Activated T-cell treated with anti-CD3 and anti-CD28 coated beads, Interleukin-2, amount 50 U/mL, for 72 hours (primary cell): Measurements from ENCODE around the gene MYH15. TPM values are rescaled to one million over a fixed set of nuclear protein-coding genes. Genes with fewer than 3 reads are reported as not detected.

ENCODE experiments used
- ATAC-seq, 2 donors: fragments of 150-1000 bp; cut with Tn5 transposase; replicated peaks in 1 of 2; 2 replicates each; pipeline ENCODE4 v1.10.0; 2021; ENCODE audit warnings: moderate library complexity in 2 of 2, mild to moderate bottlenecking in 1 of 2
- DNase-seq, 2 donors: peaks; one replicate each; pipeline ENCODE4 v3.0.0; 2021 to 2022; ENCODE audit warnings: mixed read lengths in 1 of 2
- H3K27ac Mint-ChIP-seq: one replicate; pipeline ENCODE4 v1.8.0; 2022; ENCODE audit warnings: mild to moderate bottlenecking, moderate library complexity, mixed read lengths
- H3K27me3 Mint-ChIP-seq: one replicate; pipeline ENCODE4 v1.8.0; 2022; ENCODE audit warnings: low read depth, mixed read lengths
- H3K36me3 Mint-ChIP-seq, 2 donors: one replicate each; pipeline ENCODE4 v1.8.0; 2022; ENCODE audit warnings: mixed read lengths in 2 of 2, mild to moderate bottlenecking in 1 of 2; ENCODE audit not compliant: insufficient read depth in 2 of 2
- H3K4me1 Mint-ChIP-seq: one replicate; pipeline ENCODE4 v1.8.0; 2022; ENCODE audit warnings: low read depth, mixed read lengths
- H3K4me3 Mint-ChIP-seq, 2 donors: one replicate each; pipeline ENCODE4 v1.8.0; 2022; ENCODE audit warnings: mild to moderate bottlenecking in 2 of 2, mixed read lengths in 2 of 2, moderate library complexity in 2 of 2
- H3K9me3 Mint-ChIP-seq, 2 donors: one replicate each; pipeline ENCODE4 v1.8.0; 2022; ENCODE audit warnings: mixed read lengths in 2 of 2
- total RNA-seq, 2 donors: library from RNA; stranded (reverse); gene quantifications; one replicate each; pipeline ENCODE4 v1.2.3, GENCODE V29; 2022

Gene MYH15
- total RNA-seq, 2 donors from 2014 or later, result 1.3 to 1.8 TPM

DNA sequence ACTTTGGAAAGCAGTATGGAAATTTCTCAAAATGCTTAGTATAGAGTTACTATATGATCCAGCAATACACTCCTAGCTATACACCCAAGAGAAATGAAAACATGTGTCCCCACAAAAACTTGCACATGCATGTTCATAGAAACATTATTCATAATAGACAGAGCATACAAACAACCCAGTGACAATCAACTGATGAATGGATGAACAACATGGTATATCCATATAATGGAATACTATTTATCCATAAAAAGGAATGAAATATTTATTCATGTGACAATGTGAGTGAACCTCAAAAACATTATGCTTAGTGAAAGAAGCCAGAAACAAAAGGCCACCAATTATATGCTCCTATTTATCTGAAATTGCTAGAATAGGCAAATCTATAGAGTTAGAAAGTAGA is 6.7 kb downstream of the MYH15 start:
- DNase-seq (no peak), ATAC-seq (no peak)
- no peaks in the 10 kb centered on the region for H3K36me3 Mint-ChIP-seq
- H3K9me3 Mint-ChIP-seq, result peaks cover 2 to 3% of the 10 kb centered on the region in 2 donors
- no peaks in the 10 kb centered on the region for H3K4me1 Mint-ChIP-seq
- no peak overlapping the region for H3K27ac Mint-ChIP-seq
- H3K4me3 Mint-ChIP-seq, result no peak overlapping the region
- no peaks in the 10 kb centered on the region for H3K27me3 Mint-ChIP-seq

GRCh38 chr3:108501535-108501934 is 8.9 kb downstream of the MYH15 start:
- ATAC-seq (no peak), DNase-seq (no peak)
- no peaks in the 10 kb centered on the region for H3K4me1 Mint-ChIP-seq
- H3K9me3 Mint-ChIP-seq, result peaks cover 2 to 3% of the 10 kb centered on the region in 2 donors
- H3K27ac Mint-ChIP-seq, result no peak overlapping the region
- H3K27me3 Mint-ChIP-seq, result no peaks in the 10 kb centered on the region
- no peak overlapping the region for H3K4me3 Mint-ChIP-seq
- no peaks in the 10 kb centered on the region for H3K36me3 Mint-ChIP-seq

DNA sequence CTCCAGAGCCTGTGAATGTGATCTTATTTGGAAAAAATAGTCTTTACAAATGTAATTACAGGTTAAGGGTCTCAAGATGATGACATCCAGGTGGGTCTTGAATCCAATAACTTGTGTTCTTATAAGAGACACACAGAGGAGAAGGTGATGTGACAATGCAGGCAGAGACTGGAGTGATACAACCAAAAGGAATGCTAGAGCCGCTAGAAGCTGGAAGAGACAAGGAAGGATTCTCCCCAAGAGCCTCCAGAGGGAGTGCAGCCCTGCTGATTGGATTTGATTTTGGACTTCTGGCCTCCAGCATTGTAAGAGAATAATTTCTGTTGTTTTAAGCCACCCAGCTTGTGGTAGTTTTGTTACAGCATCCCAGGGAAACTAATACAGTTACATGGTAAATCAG is 9.7 kb downstream of the MYH15 start:
- Mint-ChIP-seq H3K9me3 (peaks cover 2 to 3% of the 10 kb centered on the region in 2 donors), H3K27me3 (no peaks in the 10 kb centered on the region), H3K27ac (no peak overlapping the region), H3K4me3 (no peak overlapping the region), H3K4me1 (no peaks in the 10 kb centered on the region), H3K36me3 (no peaks in the 10 kb centered on the region)
- no peak for DNase-seq
- ATAC-seq, result no peak

- Mint-ChIP-seq H3K27ac (no peak overlapping the region), H3K9me3 (peaks cover 2 to 3% of the 10 kb centered on the region in 2 donors), H3K36me3 (no peaks in the 10 kb centered on the region), H3K4me3 (no peak overlapping the region), H3K27me3 (no peaks in the 10 kb centered on the region), H3K4me1 (no peaks in the 10 kb centered on the region)
- ATAC-seq (no peak), DNase-seq (no peak)
These were observed 13.1 kb downstream of the MYH15 start for GRCh38 chr3:108497271-108497670.

DNA sequence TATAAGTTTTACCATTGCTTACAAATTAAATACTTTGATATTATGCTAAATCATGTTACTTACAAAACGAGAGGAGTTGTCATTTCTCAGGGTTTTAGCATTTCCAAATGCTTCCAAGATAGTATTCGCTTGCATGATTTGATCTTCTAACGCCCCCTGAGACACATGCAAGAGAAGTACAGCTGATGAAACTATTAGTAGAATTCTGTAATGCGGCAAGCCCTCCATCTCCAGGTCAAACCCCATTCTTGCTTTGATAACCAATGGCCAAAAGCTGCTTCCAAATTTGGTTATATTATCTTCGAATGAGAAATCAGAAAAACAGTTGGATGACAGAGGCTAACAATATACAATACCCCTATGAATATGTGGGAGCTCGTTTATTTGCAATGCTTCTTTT is 14.7 kb downstream of the MYH15 start:
- H3K27ac Mint-ChIP-seq, result no peak overlapping the region
- peaks cover 9% of the 10 kb centered on the region for H3K27me3 Mint-ChIP-seq
- H3K4me3 Mint-ChIP-seq, result no peak overlapping the region
- DNase-seq (no peak), ATAC-seq (no peak)
- H3K4me1 Mint-ChIP-seq, result no peaks in the 10 kb centered on the region
- peaks cover 2 to 3% of the 10 kb centered on the region in 2 donors for H3K9me3 Mint-ChIP-seq
- no peaks in the 10 kb centered on the region for H3K36me3 Mint-ChIP-seq

GRCh38 chr3:108494906-108495531 is 15.4 kb downstream of the MYH15 start:
- no peak for ATAC-seq
- H3K27ac Mint-ChIP-seq, result no peak overlapping the region

GRCh38 chr3:108493862-108494261 is 16.5 kb downstream of the MYH15 start:
- DNase-seq (no peak), ATAC-seq (no peak)
- Mint-ChIP-seq H3K27me3 (peaks cover 9% of the 10 kb centered on the region), H3K36me3 (no peaks in the 10 kb centered on the region), H3K9me3 (peaks cover under 1 to 1% of the 10 kb centered on the region in 2 donors), H3K4me1 (peaks cover 9% of the 10 kb centered on the region), H3K4me3 (no peak overlapping the region), H3K27ac (no peak overlapping the region)

More at GRCh38 chr3:108494906-108495531, 15.4 kb downstream of the MYH15 start:
- H3K4me1 Mint-ChIP-seq, result peaks cover under 1% of the 10 kb centered on the region
- H3K9me3 Mint-ChIP-seq, result peaks cover 2 to 3% of the 10 kb centered on the region in 2 donors
- no peak for DNase-seq
- no peak overlapping the region for H3K4me3 Mint-ChIP-seq
- peaks cover 9% of the 10 kb centered on the region for H3K27me3 Mint-ChIP-seq
- H3K36me3 Mint-ChIP-seq, result no peaks in the 10 kb centered on the region

DNA sequence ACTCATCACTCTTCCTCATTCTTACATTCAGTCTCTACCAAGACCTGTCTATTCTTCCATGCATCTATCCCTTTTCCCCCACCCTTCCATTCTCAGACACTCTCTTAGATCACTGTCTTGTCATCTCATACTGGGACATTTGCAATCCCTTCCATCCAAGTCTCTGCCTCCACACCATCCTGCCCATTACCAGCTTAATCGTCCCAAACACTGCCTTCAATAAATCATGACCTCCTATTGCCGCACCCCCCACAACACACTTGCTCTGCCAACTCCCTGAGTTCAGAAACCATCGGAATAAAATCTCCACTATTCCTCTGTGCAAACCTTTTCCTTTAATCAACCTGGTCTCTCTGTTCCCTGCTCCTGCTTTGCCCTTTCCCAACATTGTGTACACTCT is 18.9 kb downstream of the MYH15 start:
- H3K9me3 Mint-ChIP-seq, result no peaks in the 10 kb centered on the region
- ATAC-seq (no peak), DNase-seq (no peak)
- no peaks in the 10 kb centered on the region for H3K36me3 Mint-ChIP-seq
- H3K4me1 Mint-ChIP-seq, result peaks cover 12% of the 10 kb centered on the region
- no peak overlapping the region for H3K4me3 Mint-ChIP-seq
- H3K27me3 Mint-ChIP-seq, result peaks cover 9% of the 10 kb centered on the region
- H3K27ac Mint-ChIP-seq, result no peak overlapping the region

- DNase-seq, result peak; percentile 27 to 41
These were observed 20.6 kb downstream of the MYH15 start for GRCh38 chr3:108489776-108490175.

DNA sequence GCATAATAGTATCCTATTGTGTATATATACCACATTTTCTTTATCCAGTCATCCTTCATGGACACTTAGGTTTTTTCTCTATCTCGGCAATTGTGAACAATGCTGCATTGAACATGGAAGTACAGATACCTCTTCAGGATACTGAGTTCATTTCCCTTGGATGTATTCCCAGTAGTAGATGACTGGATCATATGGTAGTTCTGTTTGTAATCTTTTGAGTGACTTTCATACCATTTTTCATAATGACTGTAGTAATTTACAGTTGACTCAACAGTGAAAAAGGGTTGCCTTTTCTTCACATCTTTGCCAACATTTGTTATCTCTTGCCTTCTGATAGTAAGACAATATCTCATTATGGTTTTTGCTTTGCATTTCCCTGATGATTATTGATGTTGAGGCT is 21.8 kb downstream of the MYH15 start:
- Mint-ChIP-seq H3K4me3 (no peak overlapping the region), H3K27me3 (peaks cover 9% of the 10 kb centered on the region), H3K27ac (no peak overlapping the region), H3K36me3 (no peaks in the 10 kb centered on the region), H3K4me1 (peaks cover 12% of the 10 kb centered on the region), H3K9me3 (no peaks in the 10 kb centered on the region)
- DNase-seq, result no peak
- ATAC-seq, result peak in 1 of 2 donors; percentile 58

More at GRCh38 chr3:108489776-108490175, 20.6 kb downstream of the MYH15 start:
- no peak overlapping the region for H3K27ac Mint-ChIP-seq
- H3K9me3 Mint-ChIP-seq, result no peaks in the 10 kb centered on the region
- H3K4me3 Mint-ChIP-seq, result no peak overlapping the region
- H3K27me3 Mint-ChIP-seq, result peaks cover 9% of the 10 kb centered on the region
- peaks cover 12% of the 10 kb centered on the region for H3K4me1 Mint-ChIP-seq
- no peaks in the 10 kb centered on the region for H3K36me3 Mint-ChIP-seq
- ATAC-seq, result peak; percentile 58 to 65

GRCh38 chr3:108487439-108487838 is 23.0 kb downstream of the MYH15 start:
- no peaks in the 10 kb centered on the region for H3K9me3 Mint-ChIP-seq
- H3K4me1 Mint-ChIP-seq, result peaks cover 12% of the 10 kb centered on the region
- no peak overlapping the region for H3K27ac Mint-ChIP-seq
- H3K27me3 Mint-ChIP-seq, result peaks cover 9% of the 10 kb centered on the region
- H3K4me3 Mint-ChIP-seq, result no peak overlapping the region
- H3K36me3 Mint-ChIP-seq, result no peaks in the 10 kb centered on the region
- ATAC-seq (no peak), DNase-seq (no peak)

GRCh38 chr3:108486941-108487340 is 23.5 kb downstream of the MYH15 start:
- no peaks in the 10 kb centered on the region for H3K9me3 Mint-ChIP-seq
- peaks cover 12% of the 10 kb centered on the region for H3K4me1 Mint-ChIP-seq
- H3K27me3 Mint-ChIP-seq, result peaks cover 8% of the 10 kb centered on the region
- H3K27ac Mint-ChIP-seq, result no peak overlapping the region
- ATAC-seq, result no peak
- H3K36me3 Mint-ChIP-seq, result no peaks in the 10 kb centered on the region
- no peak overlapping the region for H3K4me3 Mint-ChIP-seq
- no peak for DNase-seq

DNA sequence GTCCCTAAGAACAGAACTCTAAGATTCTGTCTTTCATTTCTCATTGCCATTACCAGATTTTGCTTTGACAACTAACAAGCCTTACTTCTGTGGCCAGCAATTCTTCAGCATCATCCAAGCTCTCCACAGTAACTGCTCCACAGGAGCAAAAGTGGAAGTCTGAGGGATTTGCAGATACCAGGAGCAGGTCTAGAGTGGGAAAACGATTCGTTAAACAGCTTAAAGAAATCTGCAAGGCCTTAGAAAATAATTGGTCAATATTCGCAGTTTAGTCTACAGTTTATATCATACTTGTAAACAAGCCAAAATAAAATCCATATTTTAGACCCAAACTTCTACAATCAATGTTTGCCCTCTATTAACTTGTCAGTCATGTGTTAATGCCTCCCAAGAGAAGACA is 24.1 kb downstream of the MYH15 start:
- no peak for DNase-seq
- Mint-ChIP-seq H3K9me3 (no peaks in the 10 kb centered on the region), H3K4me1 (peaks cover 12% of the 10 kb centered on the region), H3K27ac (no peak overlapping the region), H3K27me3 (peaks cover 2% of the 10 kb centered on the region), H3K4me3 (no peak overlapping the region), H3K36me3 (no peaks in the 10 kb centered on the region)
- ATAC-seq, result no peak

GRCh38 chr3:108485146-108485545 is 25.2 kb downstream of the MYH15 start:
- no peak overlapping the region for H3K4me3 Mint-ChIP-seq
- H3K9me3 Mint-ChIP-seq, result no peaks in the 10 kb centered on the region
- H3K27ac Mint-ChIP-seq, result no peak overlapping the region
- no peaks in the 10 kb centered on the region for H3K27me3 Mint-ChIP-seq
- DNase-seq (no peak), ATAC-seq (no peak)
- no peaks in the 10 kb centered on the region for H3K36me3 Mint-ChIP-seq
- H3K4me1 Mint-ChIP-seq, result peaks cover 12% of the 10 kb centered on the region
